CMK (cell line): Measurements from ENCODE around the gene TLX3.
"Not testable (repeated sequence)": the region's sequence is repeated elsewhere in the genome, so short reads cannot be mapped to it uniquely, and the experiment has no call there.

ENCODE experiments used
- DNase-seq: peaks from one replicate; pipeline ENCODE4 v3.0.0-alpha.2; 2010; ENCODE audit warnings: low read depth

The TLX3 gene

GRCh38 chr5:171308453-171309275 lies at the start of gene TLX3:
Gene TLX3 (plus strand): TSS chr5:171309248. CDS start chr5:171309366, 118 bp downstream.
- no peak for DNase-seq

- no peak for DNase-seq
Measured at GRCh38 chr5:171261361-171261760, 47.7 kb upstream of the TLX3 start.

GRCh38 chr5:171261904-171262303 lies 47.1 kb upstream of the TLX3 start:
- DNase-seq = no peak

GRCh38 chr5:171263181-171263580 lies 45.9 kb upstream of the TLX3 start:
- no peak for DNase-seq

- DNase-seq = no peak
Measured at GRCh38 chr5:171264843-171265242, 44.2 kb upstream of the TLX3 start.

GRCh38 chr5:171268700-171269620 lies 40.1 kb upstream of the TLX3 start:
- DNase-seq = no peak

GRCh38 chr5:171269717-171270116 lies 39.3 kb upstream of the TLX3 start:
- no peak for DNase-seq

- no peak for DNase-seq
Measured at GRCh38 chr5:171270136-171270535, 38.9 kb upstream of the TLX3 start.

GRCh38 chr5:171271798-171272197 lies 37.2 kb upstream of the TLX3 start:
- DNase-seq = no peak

GRCh38 chr5:171272996-171273970 lies 35.8 kb upstream of the TLX3 start:
- DNase-seq = no peak

GRCh38 chr5:171275841-171276544 lies 33.1 kb upstream of the TLX3 start:
- DNase-seq = no peak

GRCh38 chr5:171283753-171284152 lies 25.3 kb upstream of the TLX3 start:
- DNase-seq = no peak

GRCh38 chr5:171285465-171285864 lies 23.6 kb upstream of the TLX3 start:
- DNase-seq = no peak

- DNase-seq = no peak
Measured at GRCh38 chr5:171288066-171288465, 21.0 kb upstream of the TLX3 start.

GRCh38 chr5:171291371-171291770 lies 17.7 kb upstream of the TLX3 start:
- no peak for DNase-seq

GRCh38 chr5:171295299-171295698 lies 13.7 kb upstream of the TLX3 start:
- no peak for DNase-seq

- no peak for DNase-seq
Measured at GRCh38 chr5:171295801-171296200, 13.2 kb upstream of the TLX3 start.

- not testable (repeated sequence) for DNase-seq
Measured at GRCh38 chr5:171297941-171298340, 11.1 kb upstream of the TLX3 start.

GRCh38 chr5:171299228-171299627 lies 9.8 kb upstream of the TLX3 start:
- DNase-seq = no peak

GRCh38 chr5:171299851-171300250 lies 9.2 kb upstream of the TLX3 start:
- DNase-seq = no peak

GRCh38 chr5:171300358-171300757 lies 8.7 kb upstream of the TLX3 start:
- no peak for DNase-seq
